DOHH2 (cell line): Measurements from ENCODE around the gene POLD4.

Experiments used
- CTCF ChIP-seq: fragments of 200-600 bp; sonication (generic); IDR thresholded peaks from one replicate; pipeline ENCODE4 v1.5.1; 2014; ENCODE audit warnings: antibody characterized with exemption, mild to moderate bottlenecking, low read depth, low read length; ENCODE audit not compliant: poor library complexity, severe bottlenecking
- EZH2phosphoT487 ChIP-seq: fragments of 200-600 bp; sonication (generic); IDR thresholded peaks from 2 replicates; pipeline ENCODE4 v1.6.1; 2017; ENCODE audit warnings: borderline replicate concordance, mild to moderate bottlenecking, antibody characterized with exemption, low read length, moderate library complexity, mixed read lengths

- TF ChIP-seq CTCF, result no peak
- no peak for TF ChIP-seq EZH2phosphoT487
Observed at GRCh38 chr11:67352546-67353316, 615 bp downstream of the POLD4 start.
